HepG2 (cell line): ENCODE results near the gene GRIA2. TPM values are rescaled to one million over a fixed set of nuclear protein-coding genes. Genes with fewer than 3 reads are reported as not detected.

ENCODE experiments used
- ATAC-seq: fragments of 200-7000 bp; cut with Tn5 transposase; 3 replicates; pipeline ENCODE4 v1.9.1; 2020; ENCODE audit warnings: mild to moderate bottlenecking, moderate library complexity
- BruUV-seq: library from RNA; stranded (reverse); fragments of 400-500 nt; replicated peaks from 2 replicates; lab custom pipeline; 2021; lab: Mats Ljungman, UMichigan
- CTCF ChIA-PET: fragments of 300-600 bp; formaldehyde crosslinking; extraction: SDS; loops from one replicate; lab custom pipeline; 2021; ENCODE audit warnings: low total read pairs, inconsistent platforms, low intra/inter-chr PET ratio; lab: Yijun Ruan, JAX
- POLR2A ChIA-PET: fragments of 350-600 bp; sonication (Branson Sonifier 250); formaldehyde crosslinking; loops from one replicate; lab custom pipeline; 2020; ENCODE audit warnings: antibody characterized with exemption, inconsistent platforms; lab: Yijun Ruan, JAX
- DNase-seq: peaks from one replicate; pipeline ENCODE4 v3.0.0-alpha.2; 2015; ENCODE audit warnings: low spot score
- FAIRE-seq: peaks from 3 replicates; lab custom pipeline; 2011; peaks lifted over from hg19 to GRCh38; lab: Jason Lieb, UNC
- H2AFZ ChIP-seq: one replicate; pipeline ENCODE4 v1.6.1; 2011; ENCODE audit warnings: low read length, inconsistent platforms
- H3K27ac ChIP-seq: fragments of 300-600 bp; 3 replicates; pipeline ENCODE4 v1.8.0; 2011; ENCODE audit warnings: mixed run types, mild to moderate bottlenecking, mixed read lengths, low read length, inconsistent platforms; ENCODE audit not compliant: insufficient read depth; ENCODE audit errors: extremely low read length
- H3K27me3 ChIP-seq, 2 experiments: fragments of 200-600 bp in 1 of 2; 2 replicates in 1 of 2; 3 replicates in 1 of 2; pipeline versions ENCODE4 v1.6.0 to v1.8.0; 2011; ENCODE audit warnings: low read length in 2 of 2, mild to moderate bottlenecking in 2 of 2, moderate library complexity in 2 of 2, inconsistent platforms in 1 of 2; ENCODE audit not compliant: insufficient read depth in 2 of 2, control insufficient read depth in 1 of 2
- H3K36me3 ChIP-seq, 2 experiments: fragments of 200-600 bp in 1 of 2; replicated peaks in 1 of 2; 2 replicates in 1 of 2; 3 replicates in 1 of 2; pipeline versions ENCODE4 v1.5.1 to v1.8.0; 2011; ENCODE audit warnings: low read length in 2 of 2, inconsistent platforms in 1 of 2; ENCODE audit not compliant: insufficient read depth in 2 of 2, control insufficient read depth in 1 of 2
- H3K4me1 ChIP-seq: 2 replicates; pipeline ENCODE4 v1.5.1; 2012; ENCODE audit warnings: low read length, inconsistent platforms; ENCODE audit not compliant: insufficient read depth
- H3K4me2 ChIP-seq: 2 replicates; pipeline ENCODE4 v1.6.0; 2011; ENCODE audit warnings: low read depth, low read length, inconsistent platforms
- H3K4me3 ChIP-seq, 3 experiments: fragments of 200-600 bp in 1 of 3; sonication (generic), shearing (Covaris generic) in 1 of 3; replicated peaks in 1 of 3; 2 replicates each; pipeline ENCODE4 v1.5.1; 2011 to 2016; ENCODE audit warnings: low read length in 3 of 3, inconsistent platforms in 2 of 3, low read depth in 2 of 3, mild to moderate bottlenecking in 2 of 3, control low read depth in 1 of 3, mixed read lengths in 1 of 3; ENCODE audit not compliant: insufficient read depth in 1 of 3
- H3K79me2 ChIP-seq: one replicate; pipeline ENCODE4 v1.6.1; 2011; ENCODE audit warnings: low read length, inconsistent platforms; ENCODE audit not compliant: insufficient read depth
- H3K9ac ChIP-seq: 2 replicates; pipeline ENCODE4 v1.6.0; 2011; ENCODE audit warnings: mild to moderate bottlenecking, low read depth, low read length, inconsistent platforms; ENCODE audit not compliant: insufficient read depth
- H3K9me3 ChIP-seq: 2 replicates; pipeline ENCODE4 v1.5.1; 2012; ENCODE audit warnings: mild to moderate bottlenecking, low read length
- H4K20me1 ChIP-seq: 2 replicates; pipeline ENCODE4 v1.6.0; 2011; ENCODE audit warnings: inconsistent platforms, mild to moderate bottlenecking, low read length, moderate library complexity; ENCODE audit not compliant: insufficient read depth
- ETV6 ChIP-seq: sonication (generic); formaldehyde crosslinking; conservative IDR thresholded peaks from 2 replicates; pipeline ENCODE4 v1.4.0; 2020; ENCODE audit warnings: missing genetic modification reagents
- FIP1L1 ChIP-seq: fragments of 200-400 bp; formaldehyde crosslinking; IDR thresholded peaks from 2 replicates; pipeline ENCODE4 v1.6.1; 2018; ENCODE audit warnings: low read depth, mild to moderate bottlenecking, low read length, moderate library complexity, borderline replicate concordance; ENCODE audit not compliant: insufficient read depth
- HNF1B ChIP-seq: sonication (generic); formaldehyde crosslinking; IDR thresholded peaks from 2 replicates; pipeline ENCODE4 v1.5.1; 2020; ENCODE audit warnings: mild to moderate bottlenecking, moderate library complexity, missing genetic modification reagents
- HOXA5 ChIP-seq: sonication (generic); formaldehyde crosslinking; IDR thresholded peaks from 2 replicates; pipeline ENCODE4 v1.4.0; 2020; ENCODE audit warnings: missing genetic modification reagents
- HOXA9 ChIP-seq: sonication (generic); formaldehyde crosslinking; IDR thresholded peaks from 2 replicates; pipeline ENCODE4 v1.8.1; 2022; ENCODE audit warnings: missing genetic modification reagents, mild to moderate bottlenecking, moderate library complexity, borderline replicate concordance
- MTA3 ChIP-seq: sonication (generic); formaldehyde crosslinking; IDR thresholded peaks from 2 replicates; pipeline ENCODE4 v1.4.0; 2020; ENCODE audit warnings: missing genetic modification reagents
- PAX8 ChIP-seq: sonication (generic); formaldehyde crosslinking; IDR thresholded peaks from 2 replicates; pipeline ENCODE4 v1.8.0; 2022; ENCODE audit warnings: mild to moderate bottlenecking, missing genetic modification reagents, borderline replicate concordance
- PBX2 ChIP-seq: IDR thresholded peaks from 2 replicates; pipeline ENCODE4 v1.6.1; 2016; ENCODE audit warnings: control low read depth
- PREB ChIP-seq: sonication (generic); formaldehyde crosslinking; IDR thresholded peaks from 2 replicates; pipeline ENCODE4 v1.4.0; 2020; ENCODE audit warnings: missing genetic modification reagents
- TCF7 ChIP-seq: sonication (generic); IDR thresholded peaks from 2 replicates; pipeline ENCODE4 v1.6.1; 2016; ENCODE audit warnings: antibody characterized with exemption, low read depth
- TFDP1 ChIP-seq: IDR thresholded peaks from 2 replicates; pipeline ENCODE4 v1.6.1; 2016; ENCODE audit warnings: missing compliant biosample characterization, missing genetic modification reagents, borderline replicate concordance
- THAP8 ChIP-seq: sonication (generic); formaldehyde crosslinking; IDR thresholded peaks from 2 replicates; pipeline ENCODE4 v1.5.1; 2020; ENCODE audit warnings: missing genetic modification reagents, mild to moderate bottlenecking, borderline replicate concordance
- ZMYM3 ChIP-seq: sonication (generic); formaldehyde crosslinking; IDR thresholded peaks from 2 replicates; pipeline ENCODE4 v1.5.1; 2020; ENCODE audit warnings: mild to moderate bottlenecking, missing genetic modification reagents
- ZNF3 ChIP-seq: IDR thresholded peaks from 2 replicates; pipeline ENCODE4 v1.7.0; 2017; ENCODE audit warnings: inconsistent platforms
- ZNF367 ChIP-seq: sonication (generic); formaldehyde crosslinking; IDR thresholded peaks from 2 replicates; pipeline ENCODE4 v1.4.0; 2020; ENCODE audit warnings: missing genetic modification reagents, borderline replicate concordance
- ZNF709 ChIP-seq: sonication (generic); formaldehyde crosslinking; IDR thresholded peaks from 2 replicates; pipeline ENCODE4 v1.5.0; 2020; ENCODE audit warnings: mild to moderate bottlenecking, missing genetic modification reagents
- ZNF883 ChIP-seq: sonication (generic); formaldehyde crosslinking; IDR thresholded peaks from 2 replicates; pipeline ENCODE4 v1.5.1; 2020; ENCODE audit warnings: mild to moderate bottlenecking, missing genetic modification reagents; ENCODE audit errors: not compliant biosample characterization
- WGBS: methylation state at CpG from one replicate; pipeline ENCODE4 v1.1.6; 2017; ENCODE audit warnings: low lambda C conversion rate; 5-methylcytosine and 5-hydroxymethylcytosine counted together
- in situ Hi-C: cut with HindIII; loops from 2 replicates; pipeline ENCODE4 v1.10.0; 2017; ENCODE audit warnings: low pct_unique_long_range_greater_than_20kb; ENCODE audit not compliant: extremely low pct_ligation_motif_present
- intact Hi-C: fragments of 100-400 bp; cut with micrococcal nuclease; formaldehyde crosslinking; loops from one replicate; pipeline ENCODE4 v1.10.0; 2022; ENCODE audit not compliant: unreplicated experiment
- polyA plus RNA-seq, 8 experiments: library from polyadenylated mRNA; depleted of rRNA in 3 of 8; stranded (reverse) in 7 of 8; unstranded in 1 of 8; fragments of >200 nt; fragmentation: Illumina TruSeq in 4 of 8; extraction: Trizol in 4 of 8; gene quantifications; 2 replicates each; pipeline versions ENCODE4 v1.2.1 to v1.2.3, GENCODE V29; 2011 to 2016; ENCODE audit warnings: low read depth in 4 of 8, missing spikeins in 1 of 8, mixed read lengths in 1 of 8; ENCODE audit not compliant: insufficient read depth in 1 of 8
- total RNA-seq, 5 experiments: library from RNA; depleted of rRNA; stranded (reverse); fragments of >200 nt; fragmentation: Illumina TruSeq; extraction: Trizol; gene quantifications; 2 replicates each; pipeline ENCODE4 v1.2.3, GENCODE V29; 2016; ENCODE audit warnings: low read depth in 1 of 5

GRIA2 gene
- total and polyA plus RNA-seq, 2 of the 13 experiments (the other 11 are each of a cell fraction or from before 2014, with no cell fraction given), result not detected

GRCh38 chr4:157270108-157270507, 49.6 kb downstream of the GRIA2 start:
- no peaks in the 10 kb centered on the region for H3K9me3 ChIP-seq
- no peak overlapping the region for H3K27ac ChIP-seq
- FAIRE-seq, result no peak
- H3K79me2 ChIP-seq, result no peaks in the 10 kb centered on the region
- no TSS peak for BruUV-seq
- POLR2A ChIA-PET, result no interaction called here
- CTCF ChIA-PET, result no interaction called here
- intact Hi-C loops, result no loop called here
- H3K27me3 ChIP-seq, result no peaks in the 10 kb centered on the region
- H3K9ac ChIP-seq, result no peak overlapping the region
- no peak overlapping the region for H3K4me2 ChIP-seq
- no peaks in the 10 kb centered on the region for H3K4me1 ChIP-seq
- DNase-seq, result no peak
- ATAC-seq, result no peak
- 11% methylated on average over 2 of the region's 2 CpGs for WGBS
- H4K20me1 ChIP-seq, result no peaks in the 10 kb centered on the region
- no peak overlapping the region for H2AFZ ChIP-seq
- in situ Hi-C loops, result no loop called here
- H3K4me3 ChIP-seq, result no peak overlapping the region
- no peak for TF ChIP-seq THAP8 (CRISPR knock-in tag)
- no peak for TF ChIP-seq HOXA9 (CRISPR knock-in tag)
- TF ChIP-seq ZNF883 (CRISPR knock-in tag), result no peak
- TF ChIP-seq TCF7, result no peak
- no peak for TF ChIP-seq MTA3
- no peak for TF ChIP-seq PBX2
- no peak for TF ChIP-seq ZNF3 (CRISPR knock-in tag)
- TF ChIP-seq PAX8, result no peak
- TF ChIP-seq ETV6 (CRISPR knock-in tag), result no peak
- no peak for TF ChIP-seq ZNF367 (CRISPR knock-in tag)
- no peak for TF ChIP-seq HNF1B (CRISPR knock-in tag)
- no peak for TF ChIP-seq HOXA5 (CRISPR knock-in tag)
- TF ChIP-seq ZNF709 (CRISPR knock-in tag), result no peak
- no peak for TF ChIP-seq PREB
- no peak for TF ChIP-seq FIP1L1
- TF ChIP-seq TFDP1 (CRISPR knock-in tag), result no peak
- no peak for TF ChIP-seq ZMYM3
- no peaks in the 10 kb centered on the region for H3K36me3 ChIP-seq
